NOMO-1 treated with dmso at 0.1 percent for 144 hours (cell line): ENCODE results near the gene TRIM67.

Experiments used
- DNase-seq: peaks from one replicate; lab custom pipeline; 2025; ENCODE audit not compliant: unreplicated experiment; lab: John Stamatoyannopoulos, UW

The TRIM67 gene

DNA sequence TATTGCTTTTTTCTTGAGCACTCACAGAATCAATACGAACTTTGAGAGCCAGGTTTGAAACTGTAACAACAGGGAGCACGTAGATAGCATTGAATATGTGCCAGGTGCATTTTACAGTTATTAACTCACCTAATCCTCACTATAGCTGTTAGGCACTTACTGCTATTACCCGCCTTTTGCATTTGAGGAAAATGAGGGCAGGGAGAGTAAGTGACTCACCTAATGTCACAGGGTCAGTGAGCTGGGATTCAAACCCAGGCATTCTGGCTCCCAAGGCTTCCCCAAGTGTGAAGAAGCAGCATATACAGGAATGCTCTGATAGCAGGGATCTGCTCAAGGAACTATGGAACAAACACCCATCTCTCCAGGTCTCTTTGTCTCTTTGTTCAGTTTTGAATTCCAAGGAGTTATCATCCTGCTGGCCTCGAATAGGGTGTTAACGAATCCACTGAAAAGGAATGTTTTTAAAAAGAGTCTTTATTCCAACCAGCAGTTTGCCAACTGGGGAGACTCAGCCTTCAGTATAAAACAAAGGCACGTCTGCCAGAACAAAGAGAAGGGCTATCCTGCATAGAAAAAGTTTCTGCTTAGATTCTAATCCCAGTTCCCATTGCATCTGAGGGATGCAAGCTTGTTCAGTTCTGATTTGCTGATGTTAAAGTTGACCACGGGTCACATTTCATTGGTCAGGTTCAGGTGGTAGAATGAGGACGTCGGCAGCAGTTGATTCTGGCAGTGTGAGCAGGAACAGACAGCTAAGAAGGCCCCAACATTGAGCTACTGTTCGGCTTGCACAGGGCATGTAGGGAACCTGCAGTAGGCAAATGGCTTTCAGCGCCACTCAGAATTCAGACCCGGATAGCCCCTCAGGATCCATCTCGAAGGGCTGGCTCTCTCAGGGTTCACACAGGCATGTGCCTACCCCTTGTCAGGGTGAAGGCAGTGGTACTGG lies 22.1 kb downstream of the TRIM67 start:
- DNase-seq: no peak

DNA sequence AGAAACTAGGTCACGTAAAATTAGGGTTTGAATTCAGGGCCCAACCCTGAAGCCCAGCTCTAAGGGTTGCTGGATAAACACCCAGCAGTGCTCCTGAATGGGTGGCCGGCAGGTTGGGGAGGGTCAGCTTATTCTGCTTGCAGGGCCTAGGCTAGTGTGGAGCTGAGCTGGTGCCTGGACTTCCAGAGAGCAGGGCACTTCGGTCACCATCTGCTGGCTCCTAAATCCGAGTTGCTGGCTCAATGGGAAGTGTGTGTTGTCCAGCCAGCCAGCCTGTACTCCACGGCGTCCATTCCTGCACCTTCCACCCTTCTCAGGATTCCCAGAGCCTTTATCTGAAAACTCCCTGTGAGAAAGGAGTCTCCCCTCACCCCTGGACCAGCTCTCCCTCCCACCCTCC lies 23.0 kb downstream of the TRIM67 start:
- DNase-seq: no peak

DNA sequence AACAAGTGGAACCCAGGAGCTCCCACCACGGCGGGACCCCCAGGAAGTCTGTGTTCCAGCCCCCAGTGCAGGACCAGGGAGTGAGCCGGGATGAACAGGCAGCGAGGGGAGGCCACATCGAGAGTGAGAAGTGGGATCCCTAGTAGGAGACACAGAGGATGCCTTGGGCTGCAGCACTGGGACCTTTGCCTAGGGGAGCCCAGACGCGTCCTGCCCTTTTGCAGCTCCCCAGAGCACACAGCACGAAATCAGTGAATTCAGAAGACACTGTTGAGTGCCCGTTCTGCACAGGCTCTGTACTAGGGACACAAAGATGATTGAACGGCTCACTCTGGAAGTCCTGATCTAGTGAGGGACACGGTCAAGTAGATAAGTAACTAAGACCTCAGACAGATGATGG lies 23.5 kb downstream of the TRIM67 start:
- no peak for DNase-seq

- no peak for DNase-seq
Observed at GRCh38 chr1:231186356-231187115, 24.7 kb downstream of the TRIM67 start.

DNA sequence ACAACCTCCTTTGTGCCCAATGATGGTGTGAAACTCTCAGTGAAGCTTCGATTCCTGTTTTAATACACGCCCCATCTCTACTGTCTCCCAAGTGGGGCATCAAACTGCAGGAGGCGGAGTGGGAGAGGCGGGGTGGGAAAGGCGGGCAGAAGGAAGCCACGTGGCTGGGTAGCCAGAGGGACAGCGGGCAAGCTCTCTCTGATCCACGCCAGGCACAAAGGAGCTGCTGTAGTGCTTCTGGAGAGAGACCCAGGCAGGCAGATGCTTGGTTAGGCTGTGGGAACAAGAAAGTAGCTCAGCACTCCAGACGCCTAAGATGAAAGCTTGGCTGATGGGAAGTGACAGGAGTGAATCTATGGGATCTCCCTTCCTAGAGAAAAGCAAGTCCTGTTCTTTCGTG lies 25.7 kb downstream of the TRIM67 start:
- DNase-seq: no peak

DNA sequence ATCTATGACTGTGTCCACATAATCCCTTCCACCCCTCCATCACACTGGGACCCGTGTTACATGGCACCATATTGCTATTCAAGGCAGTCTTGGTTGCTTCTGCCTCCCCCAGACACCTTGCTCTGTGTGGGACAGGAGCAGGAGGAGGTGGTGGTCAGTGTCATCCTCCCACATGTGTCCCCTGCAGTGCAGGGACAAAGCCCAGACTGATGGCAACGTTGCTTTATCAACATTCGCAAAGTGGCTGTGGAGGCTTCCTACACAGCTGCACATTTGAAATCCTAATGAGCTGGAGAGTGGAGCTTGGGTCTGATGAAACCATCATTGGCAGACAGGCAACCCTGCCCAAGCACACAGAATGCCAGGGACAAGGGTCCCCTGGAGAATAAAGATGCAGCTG lies 26.2 kb downstream of the TRIM67 start:
- DNase-seq: no peak

- DNase-seq: no peak
Observed at GRCh38 chr1:231188768-231189167, 26.9 kb downstream of the TRIM67 start.

- DNase-seq: no peak
Observed at GRCh38 chr1:231189683-231190270, 27.9 kb downstream of the TRIM67 start.

DNA sequence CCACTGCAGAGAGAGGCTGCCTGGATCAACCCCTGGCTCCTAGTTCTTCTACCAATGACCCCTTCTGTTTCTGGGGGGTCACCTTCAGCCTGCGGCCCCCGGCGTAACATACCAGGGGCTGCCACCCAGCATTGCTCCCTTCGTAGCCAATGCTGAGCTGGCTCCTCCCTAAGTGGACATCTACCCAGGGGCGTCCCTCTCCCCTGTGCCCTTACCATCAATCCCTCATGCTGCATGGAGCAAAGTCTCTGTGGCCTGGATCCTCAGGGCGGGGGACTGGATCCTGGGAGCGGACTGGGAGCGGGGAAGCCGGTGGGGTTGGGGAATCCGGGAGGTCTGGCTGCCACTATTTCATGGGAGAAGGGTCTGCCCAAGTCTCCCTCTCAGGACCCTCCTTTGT lies 28.6 kb downstream of the TRIM67 start:
- DNase-seq: no peak

- no peak for DNase-seq
Observed at GRCh38 chr1:231192620-231193163, 30.8 kb downstream of the TRIM67 start.

- DNase-seq: no peak
Observed at GRCh38 chr1:231193710-231194340, 32.0 kb downstream of the TRIM67 start.

DNA sequence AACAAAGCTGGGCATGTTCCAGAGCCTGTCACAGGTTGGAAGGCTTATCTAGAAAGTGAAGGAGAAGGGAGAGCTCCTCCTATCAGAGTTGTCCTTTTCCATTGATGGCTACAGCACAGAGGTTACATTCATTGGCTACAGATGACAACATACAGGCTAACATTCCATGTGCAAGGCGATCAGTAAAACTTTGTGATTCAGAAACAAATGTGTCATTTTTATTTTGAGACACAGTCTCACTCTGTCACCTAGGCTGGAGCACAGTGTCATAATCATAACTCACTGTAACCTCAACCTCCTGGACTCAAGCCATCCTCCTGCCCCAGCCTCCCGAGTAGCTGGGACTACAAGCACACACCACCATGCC lies 32.6 kb downstream of the TRIM67 start:
- no peak for DNase-seq

GRCh38 chr1:231194843-231195516 lies 33.1 kb downstream of the TRIM67 start:
- DNase-seq: no peak

GRCh38 chr1:231196307-231196706 lies 34.4 kb downstream of the TRIM67 start:
- DNase-seq: no peak

DNA sequence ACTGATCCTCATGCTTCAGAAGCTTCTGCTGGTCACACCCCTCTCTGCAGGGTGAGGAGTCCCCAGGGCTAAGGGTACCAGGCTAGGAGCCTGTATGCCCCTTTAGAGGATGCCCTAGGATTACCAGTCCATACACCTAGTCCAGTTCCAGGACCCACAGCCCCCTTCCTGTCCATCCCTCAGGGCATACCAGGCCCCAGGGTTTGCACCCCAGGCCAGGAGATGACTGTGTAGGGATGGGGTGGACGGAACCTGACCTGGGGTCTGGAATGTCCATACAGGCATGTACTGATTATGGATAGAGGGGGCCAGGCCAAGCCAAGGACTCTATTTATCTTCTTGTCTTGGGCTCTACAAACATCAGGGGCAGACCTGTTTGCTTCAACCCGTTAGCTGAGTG lies 34.9 kb downstream of the TRIM67 start:
- DNase-seq: no peak

DNA sequence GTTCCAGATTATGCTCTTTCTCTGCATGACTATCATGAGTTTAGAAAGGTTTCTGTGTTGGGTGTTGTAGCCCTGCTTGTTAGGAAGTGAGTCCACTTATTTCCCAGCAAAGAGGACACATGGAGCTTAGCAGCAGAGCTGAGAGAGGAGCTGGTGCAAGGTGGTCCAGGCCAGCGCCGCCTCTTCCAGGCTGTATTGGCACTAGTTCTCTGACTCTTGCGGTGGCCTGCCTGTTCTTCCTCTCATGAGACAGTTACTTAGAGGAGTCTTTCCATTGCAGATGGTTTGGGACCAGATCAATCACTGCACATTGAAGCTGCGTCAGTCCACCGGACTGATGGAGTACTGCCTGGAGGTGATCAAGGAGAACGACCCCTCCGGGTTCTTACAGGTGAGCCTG lies 38.0 kb downstream of the TRIM67 start:
- DNase-seq: no peak

GRCh38 chr1:231200388-231201031 lies 38.7 kb downstream of the TRIM67 start:
- no peak for DNase-seq

DNA sequence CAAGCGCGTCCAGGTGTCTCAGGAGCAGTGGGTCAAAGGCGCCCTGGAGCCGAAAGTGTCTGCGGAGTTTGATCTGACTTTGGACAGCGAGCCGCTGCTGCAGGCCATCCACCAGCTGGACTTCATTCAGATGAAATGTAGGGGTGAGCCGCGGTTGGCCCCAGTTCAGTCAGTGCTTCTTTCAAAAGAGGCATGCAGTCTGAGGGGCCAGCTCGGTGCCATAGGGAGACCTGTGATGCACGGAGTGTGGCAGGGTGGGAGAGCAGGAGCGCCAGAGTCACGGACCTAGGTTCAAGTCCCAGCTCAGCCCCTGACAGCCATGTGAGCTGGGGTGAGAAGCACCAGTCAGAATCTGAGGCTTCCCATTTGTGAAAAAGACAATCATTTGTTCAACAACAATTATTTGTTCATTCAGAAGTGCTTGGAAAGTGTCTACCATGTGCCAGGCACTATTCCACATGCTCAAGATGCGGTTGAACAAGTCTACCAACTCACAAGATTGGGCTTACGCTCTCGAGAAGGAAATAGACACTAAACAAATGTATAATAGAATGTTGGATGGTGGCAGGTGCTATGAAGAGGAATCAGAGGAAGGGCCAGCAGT lies 39.6 kb downstream of the TRIM67 start:
- no peak for DNase-seq

- DNase-seq: no peak
Observed at GRCh38 chr1:231201979-231202633, 40.2 kb downstream of the TRIM67 start.
